ENCODE results near the gene ODF2L. TPM values are rescaled to one million over a fixed set of nuclear protein-coding genes. Genes with fewer than 3 reads are reported as not detected.

The ODF2L gene

Small RNA genes lying within 50 kb of the gene (small RNA-seq; reads per million reads assigned to genes)
- not detected for gene MIR7856 (ENCODE audit: low read depth)

Measured in mesenchymal stem cell (in vitro differentiated cells and primary cell).